AG08395 (cell line): ENCODE results near the gene IGFBP7.

Source experiments
- DNase-seq: peaks from one replicate; pipeline ENCODE4 v3.0.0; 2012; ENCODE audit warnings: mixed read lengths, low spot score

Gene IGFBP7

DNA sequence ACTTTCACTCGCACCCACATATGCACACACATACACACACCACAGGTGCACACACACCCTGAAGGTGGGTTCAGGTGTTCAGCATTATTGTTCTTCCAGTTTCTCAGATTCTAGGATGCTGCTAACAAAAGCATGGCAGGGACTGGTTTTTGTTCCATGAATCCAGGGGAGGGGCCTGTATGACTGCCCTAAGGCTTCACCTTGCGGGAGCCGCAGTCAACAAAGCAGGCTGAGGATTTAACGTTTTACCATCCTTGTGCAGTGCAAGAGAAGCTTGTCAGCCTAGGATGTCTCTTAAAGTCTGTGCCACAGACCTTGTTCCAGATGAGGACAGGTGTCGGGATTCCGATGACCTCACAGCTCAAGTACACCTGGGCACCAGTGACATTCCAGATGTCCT is 69.7 kb downstream of the IGFBP7 start:
- DNase-seq: no peak

GRCh38 chr4:57039345-57039744 is 70.8 kb downstream of the IGFBP7 start:
- no peak for DNase-seq

DNA sequence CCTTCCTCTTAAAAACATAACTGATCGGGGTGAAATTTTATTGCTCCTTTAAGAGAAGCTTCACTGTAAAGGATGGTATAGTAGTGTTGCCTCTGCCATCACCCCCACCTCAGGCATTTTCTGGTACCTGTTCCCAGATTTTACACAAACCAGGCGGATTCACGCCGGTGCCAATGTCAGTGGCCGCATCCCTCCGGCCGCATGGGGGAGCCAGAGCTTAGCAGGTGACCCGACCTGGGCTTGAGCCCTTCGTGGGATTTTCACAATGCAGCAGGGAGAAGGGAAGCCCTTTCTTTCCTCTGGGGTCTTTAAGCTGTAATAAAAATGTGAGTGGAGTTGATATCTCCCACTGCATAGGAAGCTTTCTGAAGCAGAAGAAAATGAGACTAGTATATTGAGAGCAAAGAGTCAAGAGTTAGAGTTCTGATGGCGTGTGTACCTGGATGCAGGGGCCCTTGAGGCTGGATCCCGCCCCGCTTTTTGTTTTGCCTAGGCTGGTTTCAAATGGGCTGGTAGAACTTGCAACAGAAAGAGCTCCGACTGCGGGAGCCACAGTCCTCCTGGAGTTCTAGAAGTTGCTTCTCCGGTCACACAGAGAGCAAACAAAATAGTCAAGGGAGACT is 72.1 kb downstream of the IGFBP7 start:
- DNase-seq: peak; percentile 22

DNA sequence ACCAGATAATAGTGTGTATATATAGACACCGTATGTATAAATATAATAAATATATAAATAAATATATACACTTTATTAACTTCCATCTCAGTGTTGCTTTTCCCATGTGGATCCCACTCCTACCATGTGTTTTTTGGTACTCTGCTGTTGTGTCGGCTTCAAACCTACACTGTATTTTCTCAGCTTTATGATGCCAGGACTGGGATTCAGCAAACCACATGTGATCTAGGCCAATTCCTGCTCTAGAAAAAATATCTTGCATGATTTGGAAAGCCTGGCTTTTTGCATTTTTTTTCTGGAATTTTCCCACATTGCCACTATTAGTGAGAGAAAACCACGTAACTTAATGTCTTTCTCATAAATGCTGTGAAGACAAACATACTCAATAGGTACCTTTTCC is 75.7 kb downstream of the IGFBP7 start:
- DNase-seq: no peak

GRCh38 chr4:57023104-57023503 is 87.1 kb downstream of the IGFBP7 start:
- peak; percentile 80 for DNase-seq

- peak; percentile 80 for DNase-seq
Measured at GRCh38 chr4:57020467-57021101, 89.6 kb downstream of the IGFBP7 start.

DNA sequence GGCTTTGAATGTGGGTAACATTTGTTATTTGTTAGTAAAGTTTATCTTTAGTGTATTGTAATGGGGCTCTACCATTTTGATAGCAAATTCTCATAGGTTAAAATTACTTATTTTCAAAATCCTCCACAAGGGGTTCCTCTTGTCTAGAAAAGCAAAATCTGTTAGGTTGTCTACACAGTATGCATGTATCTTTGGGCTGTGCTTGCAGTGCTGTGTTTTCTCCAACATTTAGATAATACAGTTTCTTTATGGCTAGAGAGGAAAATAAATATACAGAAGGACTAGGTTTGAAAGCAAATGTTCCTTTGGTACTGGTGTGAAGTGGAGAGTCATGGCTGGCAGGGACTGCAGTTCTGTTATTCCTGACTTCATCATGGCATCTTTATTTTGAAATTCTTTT is 91.2 kb downstream of the IGFBP7 start:
- no peak for DNase-seq

DNA sequence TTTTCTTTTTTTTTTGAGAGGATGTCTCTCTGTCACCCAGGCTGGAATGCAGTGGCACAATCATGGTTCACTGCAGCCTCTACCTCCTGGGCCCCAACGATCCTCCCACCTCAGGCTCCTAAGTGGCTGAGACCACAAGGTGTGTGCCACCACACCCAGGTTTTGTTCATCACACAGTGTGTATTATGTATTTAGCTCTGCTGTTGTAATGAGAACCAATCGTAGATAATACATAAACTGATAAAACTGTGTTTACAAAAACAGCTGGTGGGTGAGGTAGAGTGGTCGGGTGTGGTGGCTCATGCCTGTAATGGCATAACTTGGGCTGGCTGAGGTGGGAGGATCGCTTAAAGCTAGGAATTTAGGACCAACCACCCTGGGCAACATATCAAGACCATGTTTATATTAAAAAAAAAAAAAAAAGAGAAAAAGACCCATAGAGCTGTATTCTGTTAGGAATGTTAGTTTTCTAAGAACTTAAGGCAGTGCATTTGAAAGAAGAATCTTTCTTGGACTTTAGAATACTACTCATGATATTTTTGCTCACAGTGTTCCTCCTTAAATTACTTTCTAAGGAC is 96.6 kb downstream of the IGFBP7 start:
- DNase-seq: no peak

GRCh38 chr4:56999751-57000150 is 110.4 kb downstream of the IGFBP7 start:
- DNase-seq: no peak

DNA sequence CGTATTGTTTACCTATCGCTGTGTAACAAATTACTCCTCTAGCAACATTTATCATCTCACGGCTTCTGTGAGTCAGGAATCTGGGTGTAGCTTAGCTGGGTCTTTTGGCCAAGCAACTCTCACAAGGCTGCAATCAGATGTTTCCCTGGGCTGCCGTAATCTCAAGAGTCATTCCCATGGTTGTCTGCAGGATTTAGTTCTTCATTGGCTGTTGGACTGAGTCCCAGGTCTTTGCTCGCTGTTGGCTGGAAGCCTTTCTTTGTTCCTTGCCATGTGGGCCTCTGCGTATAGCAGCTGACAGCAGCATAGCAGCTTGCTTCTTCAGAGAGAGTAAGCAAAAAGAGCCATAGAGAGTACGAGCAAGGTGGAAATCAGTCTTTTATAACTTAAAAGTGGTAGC is 114.7 kb downstream of the IGFBP7 start:
- DNase-seq: peak; percentile 85

- DNase-seq: no peak
Measured at GRCh38 chr4:56990109-56990905, 119.9 kb downstream of the IGFBP7 start.

GRCh38 chr4:56986952-56987351 is 123.2 kb downstream of the IGFBP7 start:
- no peak for DNase-seq

- no peak for DNase-seq
Measured at GRCh38 chr4:56986192-56986591, 124.0 kb downstream of the IGFBP7 start.

- no peak for DNase-seq
Measured at GRCh38 chr4:56981795-56982201, 128.4 kb downstream of the IGFBP7 start.
